IMR-90 (cell line): Measurements from ENCODE around the gene CLASP1. TPM values are rescaled to one million over a fixed set of nuclear protein-coding genes. Genes with fewer than 3 reads are reported as not detected.

Experiments
- ATAC-seq: fragments of 200-7000 bp; cut with Tn5 transposase; 2 replicates; pipeline ENCODE4 v1.9.1; 2020; ENCODE audit warnings: low read depth, mild to moderate bottlenecking, moderate library complexity
- BruUV-seq: library from RNA; stranded (reverse); fragments of 400-500 nt; replicated peaks from 2 replicates; lab custom pipeline; 2021; lab: Mats Ljungman, UMichigan
- CTCF ChIA-PET: fragments of 300-600 bp; formaldehyde crosslinking; extraction: SDS; loops from one replicate; lab custom pipeline; 2021; ENCODE audit warnings: antibody characterized with exemption; lab: Yijun Ruan, JAX
- POLR2A ChIA-PET: fragments of 300-600 bp; sonication (Branson Sonifier 250); formaldehyde crosslinking; loops from one replicate; lab custom pipeline; 2022; ENCODE audit warnings: antibody characterized with exemption; ENCODE audit not compliant: unreplicated experiment; lab: Charles Lee
- DNase-seq: peaks from one replicate; pipeline ENCODE4 v3.0.0; 2013
- H2AFZ ChIP-seq: replicated peaks from 2 replicates; pipeline ENCODE3; 2013; ENCODE audit warnings: low read length, mild to moderate bottlenecking; ENCODE audit not compliant: poor library complexity
- H2AK5ac ChIP-seq: 2 replicates; pipeline ENCODE4 v1.6.1; 2013; ENCODE audit warnings: low read depth, low read length, inconsistent platforms
- H2AK9ac ChIP-seq: replicated peaks from 2 replicates; pipeline ENCODE3; 2013; ENCODE audit warnings: mild to moderate bottlenecking, low read depth, low read length, moderate library complexity; ENCODE audit not compliant: poor library complexity
- H2BK120ac ChIP-seq: 2 replicates; pipeline ENCODE4 v1.6.1; 2013; ENCODE audit warnings: low read depth, low read length, inconsistent platforms
- H2BK15ac ChIP-seq: 3 replicates; pipeline ENCODE4 v1.6.1; 2013; ENCODE audit warnings: low read depth, low read length, inconsistent platforms
- H2BK20ac ChIP-seq: 2 replicates; pipeline ENCODE4 v1.6.1; 2013; ENCODE audit warnings: low read depth, mild to moderate bottlenecking, inconsistent platforms, low read length, moderate library complexity
- H2BK5ac ChIP-seq: 2 replicates; pipeline ENCODE4 v1.6.1; 2013; ENCODE audit warnings: mild to moderate bottlenecking, low read depth, low read length, inconsistent platforms; ENCODE audit not compliant: poor library complexity, severe bottlenecking
- H3K14ac ChIP-seq: replicated peaks from 2 replicates; pipeline ENCODE4 v1.6.1; 2013; ENCODE audit warnings: low read depth, low read length, inconsistent platforms
- H3K18ac ChIP-seq: 2 replicates; pipeline ENCODE4 v1.6.1; 2013; ENCODE audit warnings: low read depth, low read length, control low read depth
- H3K23ac ChIP-seq: 2 replicates; pipeline ENCODE4 v1.6.1; 2013; ENCODE audit warnings: low read depth, low read length, inconsistent platforms
- H3K27ac ChIP-seq: 2 replicates; pipeline ENCODE4 v1.5.1; 2013; ENCODE audit warnings: mild to moderate bottlenecking, control low read depth, low read length; ENCODE audit not compliant: insufficient read depth
- H3K27me3 ChIP-seq: 2 replicates; pipeline ENCODE4 v1.6.1; 2013; ENCODE audit warnings: low read length; ENCODE audit not compliant: control insufficient read depth, insufficient read depth
- H3K36me3 ChIP-seq: 2 replicates; pipeline ENCODE4 v1.6.1; 2013; ENCODE audit warnings: low read length, mixed read lengths; ENCODE audit not compliant: control insufficient read depth, insufficient read depth
- H3K4ac ChIP-seq: 2 replicates; pipeline ENCODE4 v1.6.1; 2013; ENCODE audit warnings: low read depth, low read length, inconsistent platforms
- H3K4me1 ChIP-seq: 2 replicates; pipeline ENCODE4 v1.6.1; 2013; ENCODE audit warnings: low read length, mixed read lengths; ENCODE audit not compliant: control insufficient read depth, insufficient read depth
- H3K4me2 ChIP-seq: 2 replicates; pipeline ENCODE4 v1.6.1; 2013; ENCODE audit warnings: low read depth, mild to moderate bottlenecking, control low read depth, low read length, moderate library complexity
- H3K4me3 ChIP-seq: 2 replicates; pipeline ENCODE4 v1.5.1; 2013; ENCODE audit warnings: low read depth, mild to moderate bottlenecking, control low read depth, low read length, moderate library complexity; ENCODE audit not compliant: insufficient read depth
- H3K56ac ChIP-seq: 2 replicates; pipeline ENCODE4 v1.6.1; 2013; ENCODE audit warnings: low read length, inconsistent platforms; ENCODE audit not compliant: insufficient read depth; ENCODE audit errors: extremely low read depth
- H3K79me1 ChIP-seq, 2 experiments: 2 replicates each; pipeline ENCODE4 v1.6.1; 2013; ENCODE audit warnings: low read length in 2 of 2, inconsistent platforms in 1 of 2, low read depth in 1 of 2
- H3K9ac ChIP-seq: 2 replicates; pipeline ENCODE4 v1.6.1; 2013; ENCODE audit warnings: low read depth, low read length, control low read depth
- H3K9me1 ChIP-seq: 2 replicates; pipeline ENCODE4 v1.6.1; 2013; ENCODE audit warnings: low read length, inconsistent platforms; ENCODE audit not compliant: insufficient read depth
- H3K9me3 ChIP-seq: 2 replicates; pipeline ENCODE4 v1.6.1; 2013; ENCODE audit warnings: low read length; ENCODE audit not compliant: control insufficient read depth, insufficient read depth
- H4K20me1 ChIP-seq: 2 replicates; pipeline ENCODE4 v1.6.1; 2013; ENCODE audit warnings: low read length, inconsistent platforms; ENCODE audit not compliant: insufficient read depth
- H4K5ac ChIP-seq: 2 replicates; pipeline ENCODE4 v1.6.1; 2013; ENCODE audit warnings: mild to moderate bottlenecking, low read depth, low read length, control low read depth
- H4K8ac ChIP-seq, 2 experiments: 2 replicates each; pipeline ENCODE4 v1.6.1; 2013; ENCODE audit warnings: low read depth in 2 of 2, low read length in 2 of 2, control low read depth in 1 of 2, inconsistent platforms in 1 of 2
- H4K91ac ChIP-seq: 2 replicates; pipeline ENCODE4 v1.6.1; 2013; ENCODE audit warnings: low read depth, low read length, inconsistent platforms; ENCODE audit not compliant: insufficient read depth
- BHLHE40 ChIP-seq: fragments of 150-350 bp; IDR thresholded peaks from 2 replicates; pipeline ENCODE4 v1.6.1; 2016; ENCODE audit warnings: mild to moderate bottlenecking, low read depth, low read length
- CTCF ChIP-seq: conservative IDR thresholded peaks from 2 replicates; pipeline ENCODE4 v1.5.1; 2012; ENCODE audit warnings: mild to moderate bottlenecking, low read depth, low read length, improper control_type of control experiment
- ELK1 ChIP-seq: fragments of 150-350 bp; IDR thresholded peaks from 2 replicates; pipeline ENCODE4 v1.6.1; 2016; ENCODE audit warnings: low read depth, mild to moderate bottlenecking, low read length, moderate library complexity, borderline replicate concordance
- FOS ChIP-seq: fragments of 150-350 bp; IDR thresholded peaks from 2 replicates; pipeline ENCODE4 v1.6.1; 2016; ENCODE audit warnings: low read depth, low read length
- MAFK ChIP-seq: IDR thresholded peaks from 2 replicates; pipeline ENCODE4 v1.6.1; 2012; ENCODE audit warnings: low read depth, low read length, improper control_type of control experiment
- MXI1 ChIP-seq: IDR thresholded peaks from 2 replicates; pipeline ENCODE4 v1.6.1; 2012; ENCODE audit warnings: low read depth, mild to moderate bottlenecking, low read length, moderate library complexity, borderline replicate concordance
- NFE2L2 ChIP-seq: fragments of 150-350 bp; IDR thresholded peaks from 2 replicates; pipeline ENCODE4 v1.6.1; 2016; ENCODE audit warnings: low read depth, mild to moderate bottlenecking, low read length
- POLR2A ChIP-seq: IDR thresholded peaks from 2 replicates; pipeline ENCODE4 v1.6.1; 2012; ENCODE audit warnings: mild to moderate bottlenecking, low read depth, low read length
- RAD21 ChIP-seq: IDR thresholded peaks from 2 replicates; pipeline ENCODE4 v1.6.1; 2012; ENCODE audit warnings: low read length, improper control_type of control experiment
- RCOR1 ChIP-seq: IDR thresholded peaks from 2 replicates; pipeline ENCODE4 v1.6.1; 2012; ENCODE audit warnings: mild to moderate bottlenecking, low read length, improper control_type of control experiment; ENCODE audit not compliant: insufficient replicate concordance
- RFX5 ChIP-seq: IDR thresholded peaks from 2 replicates; pipeline ENCODE4 v1.8.0; 2012; ENCODE audit warnings: low read depth, mild to moderate bottlenecking, low read length, moderate library complexity
- USF2 ChIP-seq: fragments of 150-350 bp; IDR thresholded peaks from 2 replicates; pipeline ENCODE4 v1.6.1; 2017; ENCODE audit warnings: mild to moderate bottlenecking, antibody characterized with exemption, low read length, low read depth
- WGBS, 2 experiments: methylation state at CpG; one replicate each; pipeline versions ENCODE4 v1.1.5 to v1.1.7; 2013; ENCODE audit warnings: missing lambda C conversion rate in 2 of 2; ENCODE audit not compliant: insufficient read length in 1 of 2; ENCODE audit errors: extremely low coverage in 2 of 2; 5-methylcytosine and 5-hydroxymethylcytosine counted together
- dilution Hi-C: fragments of 300-500 bp; cut with HindIII; formaldehyde crosslinking; loops from one replicate; pipeline ENCODE4 v1.14.3; 2018; ENCODE audit warnings: low sequenced_read_pairs; ENCODE audit not compliant: unreplicated experiment
- in situ Hi-C: fragments of 300-500 bp; cut with MboI; formaldehyde crosslinking; loops from 3 replicates; pipeline ENCODE4 v1.14.3; 2019; ENCODE audit warnings: low sequenced_read_pairs, inconsistent platforms, mixed read lengths
- intact Hi-C: fragments of 100-400 bp; cut with micrococcal nuclease; formaldehyde crosslinking; loops from 2 replicates; pipeline ENCODE4 v1.10.0; 2022
- polyA plus RNA-seq, 3 experiments: library from polyadenylated mRNA; depleted of rRNA; stranded (reverse); fragments of >200 nt; gene quantifications; 2 replicates each; pipeline ENCODE4 v1.2.3, GENCODE V29; 2012; ENCODE audit warnings: low replicate concordance in 1 of 3
- total RNA-seq: library from RNA; depleted of rRNA; stranded (reverse); fragments of >200 nt; gene quantifications from 2 replicates; pipeline ENCODE4 v1.2.3, GENCODE V29; 2012

CLASP1 gene
- total and polyA plus RNA-seq, 2 of the 4 experiments (the other 2 are of a cell fraction), result 12.3 to 33.7 TPM

- Histone ChIP-seq H2BK120ac (no peak overlapping the region), H3K18ac (no peak overlapping the region), H3K9ac (no peak overlapping the region), H3K79me1 (peaks cover 5 to 26% of the 10 kb centered on the region in 2 experiments; a peak in 3 of 4 replicates), H3K23ac (no peak overlapping the region), H2AK5ac (no peak overlapping the region), H3K27ac (no peak overlapping the region; the same call in 1 of the 2 replicates), H2BK5ac (no peak overlapping the region), H3K4ac (no peak overlapping the region), H3K9me1 (peaks cover 12% of the 10 kb centered on the region), H4K20me1 (peaks cover 4% of the 10 kb centered on the region; the same call in 1 of the 2 replicates), H3K36me3 (peaks cover 20% of the 10 kb centered on the region), H3K4me3 (no peak overlapping the region), H4K91ac (no peak overlapping the region), H4K8ac (no peak overlapping the region), H3K4me2 (no peak overlapping the region), H2AK9ac (no peak overlapping the region), H3K4me1 (peaks cover 11% of the 10 kb centered on the region), H3K9me3 (no peaks in the 10 kb centered on the region), H4K5ac (no peak overlapping the region), H3K56ac (no peak overlapping the region; the same call in 1 of the 2 replicates), H3K27me3 (no peaks in the 10 kb centered on the region), H3K14ac (no peak overlapping the region), H2BK15ac (no peak overlapping the region), H2BK20ac (no peak overlapping the region), H2AFZ (no peak overlapping the region)
- CTCF ChIA-PET, result interaction anchor here (1.2 to 1.5 kb wide), 2 partner anchors 55 to 268 kb away, joined by 3 read pairs; no protein-coding TSS in a partner anchor
- DNase-seq (no peak), ATAC-seq (no peak)
- BruUV-seq, result no TSS peak
- WGBS, 2 experiments, result no CpG with 5 or more reads among the region's 4 CpGs
- intact Hi-C loops, result loop anchor here (2.0 kb wide), 1 partner anchor 48 kb away; no protein-coding TSS in a partner anchor
- in situ Hi-C loops, result loop anchor here (10.0 kb wide), 1 partner anchor 74 kb away; no protein-coding TSS in a partner anchor
- POLR2A ChIA-PET, result no interaction called here
- no peak for TF ChIP-seq RAD21
- TF ChIP-seq ELK1, result no peak
- no peak for TF ChIP-seq FOS
- no peak for TF ChIP-seq MAFK
- no peak for TF ChIP-seq BHLHE40
- TF ChIP-seq POLR2A, result no peak
- TF ChIP-seq NFE2L2, result no peak
- TF ChIP-seq CTCF, result no peak
- TF ChIP-seq RCOR1, result no peak
- TF ChIP-seq MXI1, result no peak
- TF ChIP-seq USF2, result no peak
- TF ChIP-seq RFX5, result no peak
- dilution Hi-C loops, result no loop called here
Measured at GRCh38 chr2:121450301-121450700, 199.0 kb downstream of the CLASP1 start.
